Measurements from ENCODE around the gene DAZAP1.

GRCh38 chr19:1385816-1386215 lies 21.6 kb upstream of the DAZAP1 start:
- TF ChIP-seq CTCF (conservative IDR thresholded peaks at IDR 0.05) (no peak), EZH2 (IDR thresholded peaks at IDR 0.05; ENCODE audit: low read depth) (no peak)

Data from PC-9 (cell line).